Tongue (tissue), 2 donors: ENCODE measurements around the gene PLEKHA5. TPM values are rescaled to one million over a fixed set of nuclear protein-coding genes. Genes with fewer than 3 reads are reported as not detected.
A peak's percentile ranks its signal among the peaks of the same experiment; 100 is the strongest.

ENCODE experiments used
- DNase-seq: peaks from one replicate; pipeline ENCODE4 v3.0.0-alpha.2; 2015
- total RNA-seq: library from RNA; depleted of rRNA; stranded (reverse); fragments of >200 nt; gene quantifications from one replicate; pipeline ENCODE4 v1.2.3, GENCODE V29; 2014

The PLEKHA5 gene
- total RNA-seq, 1 donor from 2014 or later = 37.0 TPM

- DNase-seq = no peak
These were observed 105.7 kb downstream of the PLEKHA5 start for GRCh38 chr12:19234981-19235871.

- no peak for DNase-seq
These were observed 107.1 kb downstream of the PLEKHA5 start for GRCh38 chr12:19236656-19237055.

- no peak for DNase-seq
These were observed 109.0 kb downstream of the PLEKHA5 start for GRCh38 chr12:19238540-19238939.

GRCh38 chr12:19239102-19239501 is 109.6 kb downstream of the PLEKHA5 start:
- no peak for DNase-seq

GRCh38 chr12:19239616-19240234 is 110.2 kb downstream of the PLEKHA5 start:
- no peak for DNase-seq

GRCh38 chr12:19242581-19242980 is 113.0 kb downstream of the PLEKHA5 start:
- DNase-seq = no peak

GRCh38 chr12:19243551-19243950 is 114.0 kb downstream of the PLEKHA5 start:
- DNase-seq = no peak

GRCh38 chr12:19244312-19244711 is 114.8 kb downstream of the PLEKHA5 start:
- no peak for DNase-seq

- DNase-seq = no peak
These were observed 115.6 kb downstream of the PLEKHA5 start for GRCh38 chr12:19245106-19245505.

GRCh38 chr12:19245666-19246065 is 116.1 kb downstream of the PLEKHA5 start:
- DNase-seq = no peak

- no peak for DNase-seq
These were observed 117.4 kb downstream of the PLEKHA5 start for GRCh38 chr12:19246933-19247332.

- no peak for DNase-seq
These were observed 119.5 kb downstream of the PLEKHA5 start for GRCh38 chr12:19248929-19249602.

- DNase-seq = no peak
These were observed 122.1 kb downstream of the PLEKHA5 start for GRCh38 chr12:19251481-19252132.

- DNase-seq = no peak
These were observed 130.6 kb downstream of the PLEKHA5 start for GRCh38 chr12:19260135-19260534.

GRCh38 chr12:19261773-19262172 is 132.2 kb downstream of the PLEKHA5 start:
- no peak for DNase-seq

- DNase-seq = no peak
These were observed 134.1 kb downstream of the PLEKHA5 start for GRCh38 chr12:19263672-19264071.

- DNase-seq = peak; percentile 13
These were observed 144.2 kb downstream of the PLEKHA5 start for GRCh38 chr12:19273482-19274330.

- DNase-seq = no peak
These were observed 147.2 kb downstream of the PLEKHA5 start for GRCh38 chr12:19276767-19277166.

GRCh38 chr12:19277711-19278110 is 148.2 kb downstream of the PLEKHA5 start:
- DNase-seq = no peak

GRCh38 chr12:19278407-19278806 is 148.9 kb downstream of the PLEKHA5 start:
- DNase-seq = no peak

GRCh38 chr12:19282133-19282699 is 152.7 kb downstream of the PLEKHA5 start:
- DNase-seq = no peak
